ENCODE data around the gene ZNF775.
A peak's percentile ranks its signal among the peaks of the same experiment; 100 is the strongest.

Gene ZNF775

GRCh38 chr7:150410680-150411346, 31.7 kb downstream of the ZNF775 start:
- in situ Hi-C loops (cut with HindIII; ENCODE audit: low sequenced_read_pairs) = no loop called here
- DNase-seq (ENCODE audit: low read depth) = peak; percentile 37
- TF ChIP-seq, protein P1, sequence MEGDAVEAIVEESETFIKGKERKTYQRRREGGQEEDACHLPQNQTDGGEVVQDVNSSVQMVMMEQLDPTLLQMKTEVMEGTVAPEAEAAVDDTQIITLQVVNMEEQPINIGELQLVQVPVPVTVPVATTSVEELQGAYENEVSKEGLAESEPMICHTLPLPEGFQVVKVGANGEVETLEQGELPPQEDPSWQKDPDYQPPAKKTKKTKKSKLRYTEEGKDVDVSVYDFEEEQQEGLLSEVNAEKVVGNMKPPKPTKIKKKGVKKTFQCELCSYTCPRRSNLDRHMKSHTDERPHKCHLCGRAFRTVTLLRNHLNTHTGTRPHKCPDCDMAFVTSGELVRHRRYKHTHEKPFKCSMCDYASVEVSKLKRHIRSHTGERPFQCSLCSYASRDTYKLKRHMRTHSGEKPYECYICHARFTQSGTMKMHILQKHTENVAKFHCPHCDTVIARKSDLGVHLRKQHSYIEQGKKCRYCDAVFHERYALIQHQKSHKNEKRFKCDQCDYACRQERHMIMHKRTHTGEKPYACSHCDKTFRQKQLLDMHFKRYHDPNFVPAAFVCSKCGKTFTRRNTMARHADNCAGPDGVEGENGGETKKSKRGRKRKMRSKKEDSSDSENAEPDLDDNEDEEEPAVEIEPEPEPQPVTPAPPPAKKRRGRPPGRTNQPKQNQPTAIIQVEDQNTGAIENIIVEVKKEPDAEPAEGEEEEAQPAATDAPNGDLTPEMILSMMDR (IDR thresholded peaks at IDR 0.05; ENCODE audit: low read depth, low read length, missing control alignments) = no peak
- no peak overlapping the region for H3K4me3 ChIP-seq (ENCODE audit: low read depth, low read length)

- in situ Hi-C loops (cut with HindIII; ENCODE audit: low sequenced_read_pairs) = no loop called here
- no peak for DNase-seq (ENCODE audit: low read depth)
- TF ChIP-seq, protein P1 (IDR thresholded peaks at IDR 0.05; ENCODE audit: low read depth, low read length, missing control alignments) = no peak
- no peak overlapping the region for H3K4me3 ChIP-seq (ENCODE audit: low read depth, low read length)
Observed at GRCh38 chr7:150411606-150412005, 32.5 kb downstream of the ZNF775 start.

- in situ Hi-C loops (cut with HindIII; ENCODE audit: low sequenced_read_pairs) = no loop called here
- TF ChIP-seq, protein P1 (IDR thresholded peaks at IDR 0.05; ENCODE audit: low read depth, low read length, missing control alignments) = no peak
- no peak for DNase-seq (ENCODE audit: low read depth)
- H3K4me3 ChIP-seq (ENCODE audit: low read depth, low read length) = no peak overlapping the region
Observed at GRCh38 chr7:150412016-150412415, 32.9 kb downstream of the ZNF775 start.

DNA sequence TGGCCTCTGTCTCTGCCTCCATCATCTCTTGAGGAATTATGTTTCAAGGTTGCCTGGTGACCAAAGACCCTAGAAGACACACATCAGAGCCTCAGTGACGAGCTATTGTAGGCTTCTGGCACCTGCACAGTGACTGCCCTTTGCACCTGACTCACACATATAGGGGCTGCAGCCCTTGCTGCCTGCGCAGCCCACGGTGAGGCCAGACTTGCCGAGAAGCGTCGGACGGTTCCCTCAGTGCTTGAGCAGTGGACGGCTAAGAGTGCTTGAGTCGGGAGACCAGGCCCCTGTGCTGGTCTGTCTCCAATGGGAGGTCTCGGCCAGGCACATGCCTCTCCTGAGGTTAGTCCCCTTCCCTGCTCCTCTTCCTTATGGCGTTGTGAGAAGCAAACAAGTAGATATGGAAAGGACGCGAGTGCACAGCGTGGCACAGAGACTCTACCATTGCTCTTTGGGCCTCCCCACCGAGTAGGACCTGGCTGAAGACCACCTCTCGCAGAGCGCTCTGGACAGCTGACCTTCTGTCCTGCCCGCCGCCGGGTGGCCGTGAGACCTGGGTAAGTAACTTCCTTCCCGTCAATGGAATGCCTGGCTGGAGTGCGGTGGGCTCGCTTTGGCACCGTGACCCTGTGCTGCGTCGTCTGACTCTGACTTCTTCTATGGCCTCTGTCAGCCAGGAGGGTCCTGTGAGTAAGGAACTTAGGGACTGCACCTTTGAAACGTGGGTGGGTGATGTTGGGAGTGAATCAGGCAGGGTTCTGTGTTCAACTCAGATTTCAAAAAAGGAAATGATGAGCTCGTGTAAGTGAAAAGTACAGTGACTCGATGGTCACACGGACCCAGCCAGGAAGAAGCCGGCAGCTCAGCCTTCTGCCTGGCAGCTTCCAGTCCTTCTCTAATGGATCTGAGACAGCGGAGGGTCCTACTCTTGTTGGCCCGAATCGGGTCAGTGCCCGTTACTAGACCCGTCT, 33.7 kb downstream of the ZNF775 start:
- TF ChIP-seq, protein P1 (IDR thresholded peaks at IDR 0.05; ENCODE audit: low read depth, low read length, missing control alignments) = no peak
- in situ Hi-C loops (cut with HindIII; ENCODE audit: low sequenced_read_pairs) = no loop called here
- no peak overlapping the region for H3K4me3 ChIP-seq (ENCODE audit: low read depth, low read length)
- DNase-seq (ENCODE audit: low read depth) = no peak

DNA sequence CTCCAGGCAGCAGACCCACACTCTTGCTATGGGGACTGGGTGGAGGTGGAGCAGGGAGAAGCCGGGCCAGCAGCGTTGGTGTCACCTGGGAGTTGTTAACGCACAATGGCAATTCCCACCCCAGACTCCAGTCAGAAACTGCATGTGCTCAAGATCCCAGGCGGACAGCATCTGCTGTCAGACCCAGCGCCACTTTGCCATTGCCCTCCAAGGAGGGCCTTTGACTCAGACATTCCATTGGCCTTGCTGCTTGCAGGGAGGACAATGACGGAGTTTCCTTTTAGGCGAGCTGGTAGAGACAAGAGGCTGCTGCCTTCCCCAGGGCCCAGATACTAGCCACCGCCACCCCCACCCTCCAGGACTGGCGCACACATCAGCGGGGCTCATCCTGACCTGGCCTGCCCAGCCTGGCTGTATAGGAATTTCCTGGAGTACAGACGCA, 34.5 kb downstream of the ZNF775 start:
- in situ Hi-C loops (cut with HindIII; ENCODE audit: low sequenced_read_pairs) = no loop called here
- DNase-seq (ENCODE audit: low read depth) = no peak
- no peak overlapping the region for H3K4me3 ChIP-seq (ENCODE audit: low read depth, low read length)
- TF ChIP-seq, protein P1 (IDR thresholded peaks at IDR 0.05; ENCODE audit: low read depth, low read length, missing control alignments) = no peak
